NT2/D1 (cell line): ENCODE data around the gene SLC9A3.

Source experiments
- SUZ12 ChIP-seq: IDR thresholded peaks from 2 replicates; pipeline ENCODE4 v1.6.1; 2011; ENCODE audit not compliant: insufficient read length, insufficient read depth; ENCODE audit errors: extremely low read depth
- YY1 ChIP-seq: IDR thresholded peaks from 2 replicates; pipeline ENCODE4 v1.6.1; 2011; ENCODE audit not compliant: insufficient read length, insufficient read depth
- ZNF274 ChIP-seq: IDR thresholded peaks from 2 replicates; pipeline ENCODE4 v1.6.1; 2011; ENCODE audit warnings: mild to moderate bottlenecking, low read depth, low read length

GRCh38 chr5:548256-548655 lies 24.0 kb upstream of the SLC9A3 start:
- TF ChIP-seq SUZ12 = no peak
- no peak for TF ChIP-seq YY1
- no peak for TF ChIP-seq ZNF274
